Measurements from ENCODE around the gene TMEM158. TPM values are rescaled to one million over a fixed set of nuclear protein-coding genes. Genes with fewer than 3 reads are reported as not detected.

Gene TMEM158
- 4.4 and 6.0 TPM in 2 replicates for polyA plus RNA-seq

DNA sequence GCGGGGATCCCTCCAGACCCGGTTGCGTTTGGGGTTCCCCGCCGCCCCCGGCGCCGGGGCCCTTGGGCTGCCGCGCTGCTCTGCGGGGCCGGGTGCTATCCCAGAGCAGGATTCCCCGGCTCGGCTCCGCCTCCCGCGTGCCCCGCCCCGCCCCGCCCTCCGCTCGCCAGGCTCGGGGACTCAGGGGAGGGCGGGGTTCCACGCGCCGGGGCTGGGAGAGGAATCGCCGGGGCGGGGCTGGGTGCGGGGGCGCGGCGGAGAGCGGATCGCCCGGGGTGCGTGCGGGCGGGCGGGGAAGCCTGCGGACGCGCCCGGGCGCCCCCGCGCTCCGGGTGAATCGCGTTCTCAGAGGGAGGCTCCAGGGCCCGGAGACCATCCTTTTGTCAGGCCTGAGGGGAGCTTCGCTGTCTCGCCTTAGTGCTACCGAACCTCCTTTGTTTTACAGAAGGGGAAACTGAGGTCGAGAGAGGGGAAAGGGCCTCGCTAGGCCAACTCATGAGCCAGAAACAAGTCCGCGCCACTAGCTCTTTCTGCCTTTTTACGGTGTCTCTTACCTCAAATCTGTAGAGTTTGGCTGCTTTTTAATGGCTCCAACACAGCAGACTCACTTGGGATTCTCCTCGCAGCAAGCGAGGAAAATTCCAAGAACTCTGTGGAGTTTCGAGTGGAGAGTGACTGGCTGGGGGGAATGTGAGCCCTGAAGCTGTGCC lies at the start of gene TMEM158:
Gene TMEM158, minus strand, starts transcription at position 82 of the 710 bp plus-strand sequence. CDS start 260 bp downstream, outside the sequence.

Other genes with a start within 250 kb of the TMEM158 start
- gene CLEC3B, start 200.0 kb downstream of the TMEM158 start, polyA plus RNA-seq = not detected in 2 replicates
- 0.09 TPM in 1 of 2 replicates, not detected in the other for gene CDCP1, start 79.9 kb downstream of the TMEM158 start, polyA plus RNA-seq
- 3.3 and 5.5 TPM in 2 replicates for gene LARS2, start 162.3 kb upstream of the TMEM158 start, polyA plus RNA-seq

Data from Purkinje cell (primary cell).